HG03039 (cell line): ENCODE results near the gene NUDT2.
A peak's percentile ranks its signal among the peaks of the same experiment; 100 is the strongest.

Source experiments
- ATAC-seq: cut with Tn5 transposase; IDR thresholded peaks from one replicate; pipeline ENCODE4 v1.9.1; 2021; ENCODE audit warnings: mild to moderate bottlenecking, moderate library complexity; ENCODE audit not compliant: unreplicated experiment

The NUDT2 gene

DNA sequence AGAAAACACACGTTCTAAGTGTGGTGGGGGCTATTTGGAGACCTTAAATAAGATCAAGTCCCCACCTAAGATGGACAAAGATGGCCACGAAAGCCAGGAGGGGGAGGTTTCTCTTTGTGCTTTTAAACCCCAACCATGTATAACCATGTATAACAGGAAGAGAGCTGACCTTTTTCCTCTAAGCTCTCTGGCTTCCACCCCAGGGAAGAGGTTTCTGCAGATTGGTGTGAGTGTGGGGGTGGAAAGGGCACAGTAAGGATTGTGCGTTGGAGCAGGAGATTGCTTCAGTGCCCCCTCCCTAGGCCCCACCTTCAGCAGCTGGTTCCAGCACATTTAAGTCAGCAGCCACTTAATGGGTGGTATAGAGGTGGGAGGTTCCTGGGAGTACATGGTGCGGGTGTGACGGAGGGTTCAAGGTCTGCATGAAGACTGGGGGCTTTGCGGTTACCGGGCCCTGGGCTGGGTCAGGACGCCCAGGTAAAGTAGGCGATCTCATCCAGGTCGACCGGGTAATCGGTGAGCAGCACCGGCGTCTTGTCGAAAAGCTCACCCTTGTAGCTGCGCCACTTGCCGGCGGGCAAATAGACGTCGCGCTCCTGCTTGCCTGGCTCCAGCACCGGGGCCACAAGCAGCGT lies 41.1 kb downstream of the NUDT2 start:
- ATAC-seq = no peak

DNA sequence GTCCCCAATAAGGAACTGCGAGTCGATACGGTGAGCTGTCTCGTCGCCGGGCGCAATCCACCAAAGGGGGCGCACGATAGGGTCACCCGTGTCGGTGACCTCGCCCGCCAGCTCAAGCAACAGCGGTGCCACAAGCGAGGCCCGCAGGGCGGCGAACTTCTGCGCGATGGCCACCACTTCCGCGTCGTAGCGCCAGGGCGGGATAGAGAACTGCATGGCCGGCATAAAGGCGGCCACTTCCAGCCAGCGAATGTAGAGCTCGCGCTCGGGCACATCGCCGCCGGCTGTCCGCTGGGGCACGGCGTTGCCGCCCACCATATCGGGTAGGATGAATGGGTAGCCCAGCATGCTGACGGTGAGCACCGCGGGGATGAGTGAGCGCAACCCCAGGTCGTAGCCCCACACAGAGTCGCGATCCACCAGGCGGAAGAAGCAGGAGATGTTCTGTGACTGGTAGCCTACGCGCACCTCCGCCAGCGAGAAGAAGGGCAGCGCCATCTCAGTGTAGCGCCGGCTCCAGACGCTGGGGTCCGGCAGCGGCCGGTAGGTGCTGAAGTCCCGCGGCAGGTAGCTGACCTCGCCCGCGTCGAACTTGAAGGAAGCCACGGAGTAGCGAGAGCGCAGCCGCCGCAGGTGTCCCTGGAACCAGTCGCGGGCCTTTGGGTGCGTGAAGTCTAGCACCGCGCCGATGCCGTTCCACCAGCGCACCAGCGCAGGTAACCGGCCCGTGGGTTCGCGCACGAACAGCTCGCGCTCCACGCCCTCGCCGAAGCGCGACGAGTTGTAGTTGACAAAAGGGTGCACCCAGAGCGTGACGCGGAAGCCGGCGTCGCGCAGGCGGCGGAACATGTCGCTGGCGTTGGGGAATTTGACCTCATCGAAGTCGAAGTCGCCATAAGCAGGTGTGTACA lies 41.9 kb downstream of the NUDT2 start:
- no peak for ATAC-seq

DNA sequence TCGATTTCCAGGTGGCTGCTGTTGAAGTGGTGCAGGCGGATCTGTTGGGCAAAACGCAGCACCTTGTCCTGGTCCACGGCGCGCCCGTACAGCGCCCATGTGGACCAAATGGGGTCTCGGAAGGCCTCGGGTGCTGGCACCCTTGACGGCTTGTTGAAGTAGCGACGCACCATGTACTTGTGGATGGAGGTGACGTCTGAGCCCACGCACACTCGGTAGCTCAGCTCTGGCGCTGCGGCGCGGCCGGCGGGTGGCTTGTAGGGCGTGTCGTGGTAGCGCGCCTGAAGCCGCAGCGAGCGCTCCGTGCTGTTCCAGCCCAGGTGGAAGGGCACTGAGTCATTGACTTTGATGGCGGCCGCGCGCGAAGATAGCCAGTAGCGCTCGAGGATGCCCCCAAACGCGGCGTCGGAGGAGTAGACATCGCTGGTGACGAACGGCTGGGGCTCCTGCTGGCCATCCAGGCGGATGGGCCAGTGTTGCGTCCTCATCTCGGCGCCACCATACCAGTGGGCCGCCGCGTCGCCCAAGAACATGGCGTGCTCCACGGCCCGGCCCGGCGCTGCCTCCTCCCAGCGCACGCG lies 42.6 kb downstream of the NUDT2 start:
- ATAC-seq = no peak

DNA sequence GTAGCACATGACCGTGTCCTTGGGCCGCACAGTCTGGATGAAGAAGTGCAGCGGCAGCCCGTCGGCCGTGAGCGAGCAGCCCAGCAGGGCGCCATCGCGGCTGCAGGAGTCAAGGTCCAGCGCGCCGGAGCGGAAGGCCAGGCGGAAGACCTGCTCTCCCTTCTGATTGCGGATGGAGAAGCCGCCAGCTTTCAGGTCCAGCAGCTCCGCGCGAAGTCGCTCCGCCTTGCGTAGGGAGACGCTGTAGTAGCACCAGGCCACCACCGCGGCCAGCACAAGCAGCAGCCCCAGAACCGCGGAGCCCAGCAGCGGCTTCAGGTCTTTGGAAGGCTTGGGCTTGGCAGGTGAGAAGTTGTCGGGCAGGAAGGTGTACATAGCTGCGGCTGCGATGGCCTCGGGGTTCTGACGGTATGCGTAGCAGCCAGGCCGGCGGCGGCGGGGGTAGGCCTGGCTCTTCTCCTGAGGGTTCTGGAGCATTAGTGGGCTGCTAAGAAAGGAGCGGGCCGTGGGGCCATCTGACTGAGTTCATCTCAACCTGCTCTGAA lies 43.2 kb downstream of the NUDT2 start:
- no peak for ATAC-seq

DNA sequence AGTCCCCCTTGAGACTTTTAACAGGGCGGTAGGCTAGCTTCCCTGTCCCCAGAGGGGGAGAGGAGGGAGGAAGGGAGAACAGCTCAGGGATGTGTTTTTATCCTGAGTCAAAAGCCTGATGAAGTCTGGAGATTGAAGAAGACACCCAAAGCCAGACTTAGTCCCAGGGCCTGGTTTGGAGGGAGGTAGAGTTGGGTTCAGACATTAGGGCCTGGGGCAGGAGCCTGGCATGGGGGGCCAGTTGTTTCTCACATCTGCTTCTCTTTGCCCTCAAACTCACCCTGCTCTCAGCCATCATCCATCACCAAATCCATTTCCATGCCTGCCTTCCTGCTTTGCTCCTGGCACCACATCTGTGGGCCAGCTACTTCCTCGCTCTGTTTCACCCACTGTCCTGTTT lies 44.4 kb downstream of the NUDT2 start:
- no peak for ATAC-seq

DNA sequence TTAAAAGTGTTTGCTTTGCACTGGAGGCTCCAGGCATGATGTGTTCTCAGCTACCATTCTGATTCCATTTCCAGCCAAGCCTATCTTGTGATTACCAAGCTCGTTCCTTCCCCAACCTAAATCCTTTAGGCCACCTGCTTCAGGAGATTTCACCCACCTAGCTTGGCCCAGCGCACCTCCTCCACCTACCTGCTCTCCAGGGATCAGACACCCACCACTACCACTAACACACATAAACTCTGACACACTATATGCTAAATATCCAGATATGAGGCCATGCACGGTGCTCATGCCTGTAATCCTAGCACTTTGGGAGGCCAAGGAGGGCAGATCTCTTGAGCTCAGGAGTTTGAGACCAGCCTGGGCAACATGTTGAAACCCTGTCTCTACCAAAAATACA lies 45.0 kb downstream of the NUDT2 start:
- ATAC-seq = no peak

DNA sequence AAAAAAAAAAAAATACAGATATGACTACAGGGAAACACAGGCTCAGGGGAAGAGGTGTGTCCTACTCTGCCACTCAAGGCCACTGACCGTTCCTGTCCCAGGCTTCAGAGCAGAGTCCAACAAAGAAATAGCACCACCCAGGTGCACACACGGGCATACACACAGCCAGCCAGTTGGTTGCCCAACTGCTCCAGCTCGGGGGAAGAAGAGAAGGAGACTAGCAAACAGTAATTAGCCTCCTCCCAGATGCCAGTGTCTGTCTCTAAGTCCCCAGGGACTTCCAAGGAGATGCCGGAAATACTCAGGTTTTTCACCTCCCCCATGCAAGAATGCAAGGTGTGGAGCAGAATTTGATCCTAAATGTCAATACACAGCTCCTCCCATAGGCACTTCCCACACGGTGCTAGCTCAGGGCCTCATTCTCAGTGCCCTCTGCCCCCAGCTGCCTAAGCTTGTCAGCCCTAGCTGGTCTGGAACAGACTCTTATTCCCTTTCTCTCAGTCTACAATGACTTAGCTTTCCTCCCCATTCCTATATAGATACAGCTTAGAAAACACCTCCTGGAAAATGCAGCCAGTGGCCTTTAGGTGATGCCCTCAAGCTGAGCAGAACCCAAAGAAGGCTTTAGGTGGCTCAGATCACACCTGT lies 45.7 kb downstream of the NUDT2 start:
- no peak for ATAC-seq

DNA sequence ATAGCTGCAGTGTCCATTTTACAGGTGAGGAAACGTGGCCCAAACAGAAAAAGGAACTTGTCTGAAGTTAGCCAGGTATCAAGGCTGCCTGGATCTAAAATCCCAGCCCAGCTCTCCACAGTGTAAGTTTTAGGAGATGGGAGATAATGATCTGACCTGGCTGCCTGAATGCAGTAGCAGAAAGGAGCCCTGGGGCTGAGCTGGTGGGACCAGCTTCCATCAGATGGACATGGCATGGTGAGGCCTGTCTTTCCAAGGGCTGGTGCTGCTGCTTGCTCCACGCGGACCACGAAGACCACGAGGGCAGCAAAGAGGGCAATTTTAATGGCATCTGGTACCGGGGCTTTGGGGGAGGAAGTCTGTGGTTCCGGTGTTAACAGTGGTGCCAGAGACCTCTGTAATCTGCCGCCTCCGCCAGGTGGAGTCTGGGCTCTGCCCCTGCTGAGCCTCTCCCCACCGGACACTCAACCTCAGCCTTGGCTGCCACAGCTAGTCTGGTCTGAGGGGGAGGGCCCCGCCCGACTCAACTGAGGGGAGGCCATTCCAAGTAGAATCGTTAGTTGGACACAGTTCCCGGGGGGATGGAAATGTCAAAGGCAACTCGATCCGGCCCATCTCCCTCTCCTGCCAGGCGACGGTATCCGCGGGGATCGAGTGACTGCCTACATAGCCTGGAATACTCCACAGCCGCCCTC lies 46.7 kb downstream of the NUDT2 start:
- no peak for ATAC-seq

DNA sequence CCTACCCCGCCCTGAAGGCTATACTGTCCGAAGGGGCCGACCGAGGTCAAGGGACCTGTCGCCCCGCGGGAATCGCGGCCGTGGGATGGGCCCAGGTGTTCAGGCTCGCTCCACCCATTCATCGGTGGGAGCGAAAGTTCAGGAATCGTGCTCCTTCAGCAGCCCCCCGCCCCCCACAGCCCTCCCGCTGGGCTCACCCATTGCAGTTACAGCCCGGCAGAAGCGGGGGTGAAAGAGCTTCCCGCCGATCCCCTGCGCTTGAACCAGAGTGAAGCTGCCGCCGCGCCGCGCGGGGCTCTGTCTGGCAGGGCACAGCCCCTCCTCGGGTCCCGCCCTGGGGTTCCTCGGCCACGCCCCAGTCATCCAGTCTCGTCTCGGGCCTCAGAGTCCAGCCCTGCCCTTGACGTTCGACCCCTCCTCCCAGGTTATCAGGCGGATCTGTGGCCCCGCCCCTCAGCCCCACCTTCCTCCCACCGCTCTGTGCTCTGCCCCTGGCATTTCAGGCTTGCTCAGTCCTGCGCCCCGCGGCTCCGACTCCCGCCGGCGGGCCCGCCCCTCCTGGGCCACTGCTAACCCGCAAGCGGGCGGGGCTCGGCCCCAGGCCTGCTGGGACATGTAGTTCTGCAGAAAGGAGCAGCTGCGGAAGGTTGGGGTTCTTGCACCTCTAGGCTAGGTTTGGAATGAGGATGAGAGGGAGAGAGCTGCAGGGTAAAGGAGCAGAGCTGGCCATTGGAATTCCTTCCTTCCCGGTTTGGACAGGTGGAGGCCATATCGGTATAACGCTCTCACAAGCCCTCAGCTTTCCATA lies 47.4 kb downstream of the NUDT2 start, which contains the start of gene MYORG:
Gene MYORG (minus strand): TSS at position 303 of the 808 bp plus-strand sequence. CDS start 3,955 bp downstream, outside the sequence.
- ATAC-seq = peak; percentile 76

DNA sequence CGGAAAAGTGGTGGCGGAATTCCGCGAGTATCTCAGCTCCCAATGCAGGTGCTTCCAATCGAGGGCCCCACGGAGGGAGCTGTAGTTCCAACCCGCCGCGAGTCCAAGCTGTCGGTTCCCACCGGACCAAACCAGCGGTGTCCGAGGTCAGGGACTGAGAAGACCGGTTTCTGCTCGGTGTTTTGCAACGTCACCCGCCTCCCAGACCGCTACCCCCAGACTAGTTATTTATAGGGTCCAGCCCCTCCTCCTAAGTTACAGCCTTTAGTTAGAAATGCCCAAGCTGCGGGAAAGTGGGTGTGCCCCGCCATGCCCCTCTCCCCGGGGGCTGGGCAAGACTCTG lies 48.0 kb downstream of the NUDT2 start:
- ATAC-seq = no peak

DNA sequence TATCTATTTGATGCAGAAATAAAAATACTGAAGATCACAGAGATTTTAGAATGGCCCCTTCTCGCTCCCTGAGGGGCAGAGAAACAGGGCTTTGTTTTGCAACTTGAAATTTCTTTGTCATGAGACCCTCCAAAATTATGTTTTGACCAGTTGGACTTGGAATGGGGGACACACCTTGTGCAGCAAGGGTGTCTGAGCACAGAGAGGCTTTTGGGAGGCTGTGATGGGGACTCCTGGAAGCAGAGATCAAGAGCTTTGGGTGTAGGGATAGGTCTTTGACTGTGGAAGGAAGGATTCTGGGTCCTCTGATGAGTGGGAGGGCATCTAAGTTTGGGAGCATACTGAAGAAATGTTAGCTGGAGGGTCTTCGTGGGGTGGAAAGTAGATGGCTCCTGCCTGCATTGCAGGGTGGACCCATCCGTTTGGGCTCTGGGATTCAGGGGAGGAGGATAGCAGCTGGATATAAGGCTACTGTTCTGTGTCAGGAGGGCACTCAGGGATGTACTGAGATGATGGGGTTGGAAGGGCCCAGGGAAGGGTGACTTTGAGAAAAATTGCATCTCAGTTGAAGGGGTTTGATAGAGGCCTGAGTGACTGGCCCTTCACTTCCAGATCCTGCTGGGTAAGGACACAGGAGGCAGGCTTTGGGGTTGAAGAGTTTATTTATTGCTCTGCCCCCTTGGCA lies 49.1 kb downstream of the NUDT2 start:
- no peak for ATAC-seq

DNA sequence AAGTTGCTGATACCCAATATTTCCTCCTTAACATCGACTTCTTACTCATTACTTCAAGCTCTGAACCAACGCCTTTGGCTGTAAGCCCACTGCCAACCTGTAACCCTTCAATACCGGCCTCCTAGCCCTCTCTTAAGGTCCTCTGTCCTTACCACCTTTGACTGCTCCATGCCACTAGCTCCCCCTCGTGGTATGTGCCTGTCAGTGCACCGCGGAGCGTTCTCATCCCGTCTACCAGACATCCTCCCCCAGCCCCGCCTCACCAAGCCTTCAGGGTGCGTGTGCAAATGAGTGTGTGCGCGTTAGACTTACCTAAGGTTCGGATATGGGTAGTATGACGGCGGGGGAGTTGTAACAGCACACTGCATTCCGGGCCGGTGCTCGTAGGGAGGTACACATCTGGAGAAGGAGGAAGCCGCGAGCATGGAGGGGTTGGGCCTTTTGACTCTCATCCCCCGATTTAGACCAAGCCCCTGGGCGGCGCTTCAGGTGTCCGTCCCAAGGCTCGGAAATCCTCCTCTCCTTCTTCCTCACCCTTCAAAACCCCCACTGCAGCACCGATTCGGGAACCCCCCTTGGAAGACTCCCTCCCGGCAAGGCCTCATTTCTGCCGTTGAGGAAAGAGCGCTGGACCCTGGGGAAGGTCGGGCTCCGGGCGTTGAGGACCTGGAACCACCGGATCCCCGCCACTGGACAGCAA lies 50.1 kb downstream of the NUDT2 start:
- ATAC-seq = peak; percentile 26

DNA sequence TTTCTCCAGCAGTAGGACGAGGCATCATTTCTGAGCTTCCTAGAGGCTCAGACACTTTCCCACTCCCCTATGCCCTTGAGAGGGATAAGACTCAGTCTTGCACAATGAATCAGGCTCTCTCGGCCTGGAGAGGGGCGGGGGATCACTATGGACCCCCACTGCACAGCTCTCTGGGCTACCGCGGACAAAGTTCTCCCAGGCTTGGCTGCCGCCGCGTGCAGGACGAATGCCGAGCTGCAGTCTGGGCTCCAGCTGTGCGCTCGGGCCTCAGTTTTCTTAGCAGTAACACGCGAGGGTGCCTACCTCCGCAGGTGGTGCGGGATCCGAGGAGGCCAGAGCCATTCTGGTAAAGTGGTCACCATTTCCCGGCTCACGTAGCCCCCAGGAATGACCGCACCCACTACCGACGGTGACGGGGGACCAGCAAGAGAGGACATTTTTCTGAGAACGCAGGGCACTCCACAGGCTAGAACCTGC lies 50.7 kb downstream of the NUDT2 start:
- no peak for ATAC-seq

DNA sequence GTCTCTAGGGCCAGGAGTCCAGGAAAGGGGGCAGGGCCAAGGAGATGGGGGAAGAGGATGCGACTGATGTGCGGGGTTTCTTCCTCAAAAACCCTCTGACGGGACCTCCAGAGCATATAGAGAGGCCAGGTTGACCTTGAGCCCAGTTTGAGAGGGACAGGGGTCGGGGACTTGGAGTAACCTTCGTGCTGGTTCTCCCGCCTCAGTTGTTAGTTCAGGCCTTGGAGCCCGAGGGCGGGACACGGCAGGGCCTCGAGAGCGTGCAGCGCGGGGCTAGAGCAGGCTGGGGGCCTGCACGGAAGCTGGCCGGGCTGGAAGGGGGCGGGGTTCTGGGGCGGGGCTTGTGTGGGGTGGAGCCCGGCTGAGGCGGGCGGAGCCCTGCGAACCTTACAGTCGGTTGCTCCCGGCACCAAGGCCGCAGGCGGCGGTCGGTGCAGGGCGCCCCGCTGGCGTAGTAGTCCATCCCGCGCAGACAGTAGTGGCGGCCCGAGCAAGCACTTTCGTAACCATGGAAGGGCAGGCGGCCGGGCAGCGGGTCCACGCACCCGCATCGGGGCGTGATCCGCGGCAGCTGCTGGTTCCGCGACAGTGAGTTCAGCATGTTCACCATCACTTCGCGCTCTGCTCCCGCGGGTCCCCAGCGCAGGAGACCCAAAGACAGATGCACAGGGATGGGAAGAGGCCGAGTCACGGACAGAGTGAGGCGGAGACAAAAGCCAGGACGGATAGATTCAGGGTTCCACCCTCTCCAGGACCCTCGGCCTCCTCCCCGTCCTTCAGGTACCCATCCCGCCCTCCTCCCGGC lies 51.3 kb downstream of the NUDT2 start:
- ATAC-seq = peak; percentile 33

DNA sequence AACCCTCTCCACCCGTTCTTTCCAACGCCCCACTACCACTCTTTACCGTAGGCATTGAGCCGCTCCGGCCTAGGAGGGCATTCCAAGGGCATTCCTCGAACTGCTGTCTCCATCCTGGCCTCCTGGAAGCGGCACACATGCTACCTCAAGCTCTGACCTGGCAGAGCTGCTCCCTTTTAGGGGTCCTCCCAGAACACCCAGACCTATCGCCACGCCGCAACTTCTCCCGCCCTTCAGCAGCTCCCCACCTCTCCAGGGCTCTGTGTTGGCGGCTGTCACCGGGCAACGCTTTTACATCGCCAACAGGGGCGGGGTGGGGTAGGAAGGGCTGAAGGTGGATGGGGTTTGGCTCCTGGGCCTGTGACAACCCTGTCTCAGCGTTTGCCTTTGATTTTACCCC lies 52.0 kb downstream of the NUDT2 start:
- ATAC-seq = no peak

DNA sequence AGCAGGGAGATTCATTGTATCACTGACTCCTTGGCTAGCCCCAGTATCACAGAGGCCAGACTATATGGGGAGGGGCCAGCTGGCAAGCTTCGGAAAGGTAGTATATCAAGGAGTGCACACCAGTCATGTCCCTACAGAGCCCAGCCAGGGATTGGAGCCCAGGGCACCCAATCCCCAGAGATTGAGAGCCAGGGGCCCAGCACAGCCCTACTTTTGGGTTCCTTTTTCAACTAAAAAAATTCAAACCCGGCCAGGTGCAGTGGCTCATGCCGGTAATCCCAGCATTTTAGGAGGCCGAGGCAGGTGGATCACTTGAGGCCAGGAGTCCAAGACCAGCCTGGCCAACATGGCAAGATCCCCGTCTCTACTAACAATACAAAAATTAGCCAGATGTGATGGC lies 52.7 kb downstream of the NUDT2 start:
- no peak for ATAC-seq

DNA sequence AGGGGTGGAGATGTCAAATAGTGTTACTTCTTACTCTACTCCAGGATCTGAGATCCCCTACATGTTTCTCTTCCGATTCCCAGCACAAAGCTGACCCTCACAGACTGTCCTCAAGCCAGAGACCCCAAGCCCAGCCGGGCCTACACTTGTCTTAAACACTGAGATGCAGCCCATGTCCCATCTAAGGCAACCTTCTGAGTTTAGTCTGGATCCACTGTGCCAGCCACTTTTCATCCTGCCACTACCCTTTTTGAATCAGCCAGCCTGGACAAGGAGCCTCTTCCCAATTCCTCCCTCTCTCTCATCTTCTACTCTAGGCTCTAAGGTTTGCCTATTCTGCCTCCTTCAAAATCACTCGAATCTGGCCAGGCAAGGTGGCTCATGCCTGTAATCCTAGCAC lies 53.5 kb downstream of the NUDT2 start:
- no peak for ATAC-seq

DNA sequence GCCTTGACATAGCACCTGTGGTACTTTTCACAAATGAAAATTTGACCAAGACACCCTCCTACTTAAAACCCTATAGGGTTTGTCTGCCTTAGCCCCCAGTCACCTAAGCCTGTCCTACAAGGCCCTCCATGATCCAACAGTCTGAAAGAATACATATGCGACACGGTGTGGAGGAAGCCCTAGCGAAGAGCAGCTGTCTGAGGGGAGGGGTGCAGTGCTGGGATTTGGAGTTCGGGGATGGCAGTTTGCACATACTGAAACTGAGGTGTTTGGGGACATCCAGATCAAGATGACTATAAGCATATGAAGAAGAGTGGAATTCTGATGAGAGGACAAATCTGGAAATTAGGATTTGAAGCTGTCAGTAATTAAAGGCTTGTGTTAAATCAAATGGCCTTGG lies 54.5 kb downstream of the NUDT2 start:
- no peak for ATAC-seq
